Panc1 (cell line): ENCODE measurements around the gene S100A5.

Experiments used
- TCF7L2 ChIP-seq: IDR thresholded peaks from 2 replicates; pipeline ENCODE4 v1.6.1; 2011; ENCODE audit warnings: mild to moderate bottlenecking, low read depth, low read length, inconsistent platforms
- TF ChIP-seq, protein P1 (sequence below): fragments of 450-650 bp; IDR thresholded peaks from 2 replicates; pipeline ENCODE4 v1.5.1; 2017; ENCODE audit warnings: mild to moderate bottlenecking

DNA sequence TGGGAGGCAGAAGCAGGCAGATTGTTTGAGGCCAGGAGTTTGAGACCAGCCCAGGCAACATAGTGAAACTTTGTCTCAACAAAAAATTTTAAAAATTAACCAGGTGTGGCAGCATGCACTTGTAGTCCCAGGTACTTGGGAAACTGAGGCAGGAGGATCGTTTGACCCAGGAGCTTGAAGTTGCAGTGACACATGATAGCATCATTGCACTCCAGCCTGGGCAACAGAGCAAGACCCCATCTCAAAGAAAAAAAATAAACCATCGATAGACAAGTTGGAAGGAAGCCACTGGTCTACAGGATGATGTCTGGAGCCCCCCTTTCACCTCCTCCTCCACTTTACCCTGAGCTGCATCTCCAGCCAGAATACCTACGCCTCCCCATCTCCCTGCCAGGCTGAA, 21.5 kb downstream of the S100A5 start:
- TF ChIP-seq, protein P1, sequence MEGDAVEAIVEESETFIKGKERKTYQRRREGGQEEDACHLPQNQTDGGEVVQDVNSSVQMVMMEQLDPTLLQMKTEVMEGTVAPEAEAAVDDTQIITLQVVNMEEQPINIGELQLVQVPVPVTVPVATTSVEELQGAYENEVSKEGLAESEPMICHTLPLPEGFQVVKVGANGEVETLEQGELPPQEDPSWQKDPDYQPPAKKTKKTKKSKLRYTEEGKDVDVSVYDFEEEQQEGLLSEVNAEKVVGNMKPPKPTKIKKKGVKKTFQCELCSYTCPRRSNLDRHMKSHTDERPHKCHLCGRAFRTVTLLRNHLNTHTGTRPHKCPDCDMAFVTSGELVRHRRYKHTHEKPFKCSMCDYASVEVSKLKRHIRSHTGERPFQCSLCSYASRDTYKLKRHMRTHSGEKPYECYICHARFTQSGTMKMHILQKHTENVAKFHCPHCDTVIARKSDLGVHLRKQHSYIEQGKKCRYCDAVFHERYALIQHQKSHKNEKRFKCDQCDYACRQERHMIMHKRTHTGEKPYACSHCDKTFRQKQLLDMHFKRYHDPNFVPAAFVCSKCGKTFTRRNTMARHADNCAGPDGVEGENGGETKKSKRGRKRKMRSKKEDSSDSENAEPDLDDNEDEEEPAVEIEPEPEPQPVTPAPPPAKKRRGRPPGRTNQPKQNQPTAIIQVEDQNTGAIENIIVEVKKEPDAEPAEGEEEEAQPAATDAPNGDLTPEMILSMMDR: no peak
- TF ChIP-seq TCF7L2: no peak
